Measurements from ENCODE around the gene ZIC5. TPM values are rescaled to one million over a fixed set of nuclear protein-coding genes. Genes with fewer than 3 reads are reported as not detected.
A peak's percentile ranks its signal among the peaks of the same experiment; 100 is the strongest.

ZIC5 gene
- total RNA-seq, 2 experiments from 2014 or later: not detected

DNA sequence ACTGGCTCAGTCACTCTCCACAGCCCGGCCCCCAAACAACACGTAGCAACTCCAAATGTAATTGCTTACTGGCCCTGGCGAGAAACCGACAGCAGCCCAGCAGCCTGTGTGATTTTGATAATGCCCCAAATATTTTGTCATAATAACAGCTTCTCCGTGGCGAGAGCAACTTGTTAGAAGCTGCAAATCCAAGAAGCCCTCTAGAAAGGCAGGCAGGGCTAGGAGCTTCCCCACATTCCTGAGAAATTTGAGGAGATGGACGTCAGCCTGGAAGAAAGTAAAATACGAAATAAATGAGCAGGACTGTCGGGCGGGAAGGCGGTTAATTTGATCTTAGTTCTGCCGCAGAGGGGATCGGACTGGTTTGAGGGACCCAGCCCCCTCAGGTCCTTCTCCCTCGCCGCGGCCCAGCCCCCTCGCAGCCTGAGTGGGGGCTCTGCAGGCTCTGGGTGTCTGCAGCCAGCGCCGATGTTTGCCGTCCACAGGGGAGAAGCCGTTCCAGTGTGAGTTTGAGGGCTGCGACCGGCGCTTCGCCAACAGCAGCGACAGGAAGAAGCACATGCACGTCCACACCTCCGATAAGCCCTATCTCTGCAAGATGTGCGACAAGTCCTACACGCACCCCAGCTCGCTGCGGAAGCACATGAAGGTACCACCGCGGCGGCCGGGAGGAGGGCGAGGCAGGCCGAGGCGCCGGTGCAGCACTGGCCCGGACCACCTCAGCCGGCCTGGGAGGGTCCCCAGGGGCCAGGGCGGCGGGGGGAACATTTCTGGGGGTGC is 13.1 kb upstream of the ZIC5 start:
- ChIA-PET POLR2A (interaction anchor here (0.7 to 1.2 kb wide), 2 partner anchors 9 to 10 kb away, joined by 3 read pairs; no protein-coding TSS in a partner anchor), CTCF (no interaction called here)
- Mint-ChIP-seq H3K4me3 (peak overlapping the region; percentile 35), H3K36me3 (ENCODE audit: low read depth) (peaks cover 21% of the 10 kb centered on the region), H3K9me3 (no peaks in the 10 kb centered on the region), H3K27me3 (peaks cover 68% of the 10 kb centered on the region), H3K4me1 (peaks cover 27% of the 10 kb centered on the region), H3K27ac (peak overlapping the region; percentile 70)
- no peak for DNase-seq

DNA sequence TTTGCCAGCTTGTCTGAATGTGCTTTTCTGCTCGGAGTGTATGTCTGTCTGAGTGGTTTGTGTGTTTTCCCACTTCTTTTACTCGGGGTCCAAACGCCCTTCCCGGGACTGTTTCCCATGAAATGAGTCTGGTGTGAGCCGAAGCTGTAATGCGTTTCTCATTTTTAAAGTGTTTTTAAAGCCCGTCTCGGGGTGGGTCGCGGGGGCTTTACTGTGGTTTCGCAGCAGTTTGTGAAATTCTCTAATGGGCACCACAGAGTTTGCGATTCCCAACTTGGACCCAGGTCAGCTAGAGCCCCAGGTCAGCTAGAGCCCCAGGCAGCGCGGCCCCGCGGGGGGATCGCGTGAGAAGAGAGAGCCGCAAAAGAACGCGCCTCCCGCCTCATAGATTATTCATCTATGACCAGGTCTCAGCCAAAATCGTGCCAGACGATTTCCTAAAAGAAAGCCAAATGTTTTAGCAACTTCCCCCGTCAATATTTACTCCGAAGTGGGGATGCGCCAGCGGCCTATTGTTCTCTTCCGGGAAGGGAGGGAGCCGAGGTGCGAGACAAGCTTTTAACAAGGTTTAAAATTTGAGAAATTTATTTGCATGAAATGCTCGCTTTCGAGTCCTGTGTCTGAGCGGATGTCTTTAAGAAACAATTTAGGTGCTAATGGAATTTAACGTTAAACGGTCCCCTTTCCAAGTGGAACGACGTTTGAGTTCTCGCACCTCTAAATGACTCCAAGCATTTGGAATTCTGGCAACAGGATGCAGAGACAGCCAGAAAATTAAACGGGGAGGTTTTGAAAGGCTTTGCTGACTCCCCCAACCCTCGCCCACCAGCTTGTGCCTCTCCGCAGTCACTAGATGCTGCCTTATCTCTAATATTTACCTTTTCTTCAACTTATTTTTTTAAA is 12.2 kb upstream of the ZIC5 start:
- ChIA-PET CTCF (no interaction called here), POLR2A (interaction anchor here (1.1 kb wide), 1 partner anchor 13 kb away, joined by 4 read pairs; no protein-coding TSS in a partner anchor)
- Mint-ChIP-seq H3K36me3 (ENCODE audit: low read depth) (peaks cover 25% of the 10 kb centered on the region), H3K4me1 (peaks cover 22% of the 10 kb centered on the region), H3K27me3 (peaks cover 65% of the 10 kb centered on the region), H3K27ac (peak overlapping the region; percentile 70), H3K9me3 (no peaks in the 10 kb centered on the region), H3K4me3 (peak overlapping the region; percentile 35)
- no peak for DNase-seq

DNA sequence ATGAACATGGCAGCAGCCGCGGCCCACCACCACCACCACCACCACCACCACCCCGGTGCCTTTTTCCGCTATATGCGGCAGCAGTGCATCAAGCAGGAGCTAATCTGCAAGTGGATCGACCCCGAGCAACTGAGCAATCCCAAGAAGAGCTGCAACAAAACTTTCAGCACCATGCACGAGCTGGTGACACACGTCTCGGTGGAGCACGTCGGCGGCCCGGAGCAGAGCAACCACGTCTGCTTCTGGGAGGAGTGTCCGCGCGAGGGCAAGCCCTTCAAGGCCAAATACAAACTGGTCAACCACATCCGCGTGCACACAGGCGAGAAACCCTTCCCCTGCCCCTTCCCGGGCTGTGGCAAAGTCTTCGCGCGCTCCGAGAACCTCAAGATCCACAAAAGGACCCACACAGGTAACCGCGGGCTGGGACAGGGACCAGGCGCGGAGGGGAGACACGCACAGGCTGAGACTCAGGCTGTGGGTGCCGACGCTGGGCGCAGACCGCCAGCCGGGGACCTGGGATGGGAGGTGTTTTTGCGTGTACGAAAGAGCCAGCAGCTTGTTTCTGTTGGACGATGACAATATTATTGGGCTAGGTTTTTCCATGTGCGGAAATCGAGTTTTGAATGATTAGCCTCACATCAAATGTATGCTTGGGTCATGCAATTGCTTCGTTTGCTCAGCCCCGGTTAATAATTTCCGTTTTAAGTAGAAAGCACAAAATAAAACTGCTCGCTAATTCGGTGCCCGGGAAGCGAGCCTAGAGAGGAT is 11.3 kb upstream of the ZIC5 start:
- POLR2A ChIA-PET: interaction anchor here (0.8 to 1.1 kb wide), 2 partner anchors 13 kb away, joined by 3 to 4 read pairs; no protein-coding TSS in a partner anchor
- no peaks in the 10 kb centered on the region for H3K9me3 Mint-ChIP-seq
- CTCF ChIA-PET: interaction anchor here (0.7 kb wide), 1 partner anchor 16 kb away, joined by 3 read pairs; no protein-coding TSS in a partner anchor
- DNase-seq: no peak
- peaks cover 26% of the 10 kb centered on the region for H3K36me3 Mint-ChIP-seq (ENCODE audit: low read depth)
- H3K4me1 Mint-ChIP-seq: peaks cover 25% of the 10 kb centered on the region
- H3K27me3 Mint-ChIP-seq: peaks cover 66% of the 10 kb centered on the region
- peak overlapping the region; percentile 70 for H3K27ac Mint-ChIP-seq
- peak overlapping the region; percentile 35 for H3K4me3 Mint-ChIP-seq

DNA sequence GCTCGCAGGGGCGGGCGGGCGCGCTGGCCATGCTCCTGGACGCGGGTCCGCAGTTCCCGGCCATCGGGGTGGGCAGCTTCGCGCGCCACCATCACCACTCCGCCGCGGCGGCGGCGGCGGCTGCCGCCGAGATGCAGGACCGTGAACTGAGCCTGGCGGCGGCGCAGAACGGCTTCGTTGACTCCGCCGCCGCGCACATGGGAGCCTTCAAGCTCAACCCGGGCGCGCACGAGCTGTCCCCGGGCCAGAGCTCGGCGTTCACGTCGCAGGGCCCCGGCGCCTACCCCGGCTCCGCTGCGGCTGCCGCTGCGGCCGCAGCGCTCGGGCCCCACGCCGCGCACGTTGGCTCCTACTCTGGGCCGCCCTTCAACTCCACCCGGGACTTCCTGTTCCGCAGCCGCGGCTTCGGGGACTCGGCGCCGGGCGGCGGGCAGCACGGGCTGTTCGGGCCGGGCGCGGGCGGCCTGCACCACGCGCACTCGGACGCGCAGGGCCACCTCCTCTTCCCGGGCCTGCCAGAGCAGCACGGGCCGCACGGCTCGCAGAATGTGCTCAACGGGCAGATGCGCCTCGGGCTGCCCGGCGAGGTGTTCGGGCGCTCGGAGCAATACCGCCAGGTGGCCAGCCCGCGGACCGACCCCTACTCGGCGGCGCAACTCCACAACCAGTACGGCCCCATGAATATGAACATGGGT is 10.6 kb upstream of the ZIC5 start:
- H3K9me3 Mint-ChIP-seq: no peaks in the 10 kb centered on the region
- CTCF ChIA-PET: interaction anchor here (0.7 kb wide), 1 partner anchor 15 kb away, joined by 3 read pairs; no protein-coding TSS in a partner anchor
- peaks cover 22% of the 10 kb centered on the region for H3K4me1 Mint-ChIP-seq
- POLR2A ChIA-PET: interaction anchor here (0.8 to 1.1 kb wide), 3 partner anchors 12 to 325 kb away, joined by 3 to 6 read pairs (median 4); no protein-coding TSS in a partner anchor
- no peak for DNase-seq
- H3K27me3 Mint-ChIP-seq: peaks cover 66% of the 10 kb centered on the region
- peaks cover 28% of the 10 kb centered on the region for H3K36me3 Mint-ChIP-seq (ENCODE audit: low read depth)
- H3K27ac Mint-ChIP-seq: no peak overlapping the region
- H3K4me3 Mint-ChIP-seq: no peak overlapping the region

DNA sequence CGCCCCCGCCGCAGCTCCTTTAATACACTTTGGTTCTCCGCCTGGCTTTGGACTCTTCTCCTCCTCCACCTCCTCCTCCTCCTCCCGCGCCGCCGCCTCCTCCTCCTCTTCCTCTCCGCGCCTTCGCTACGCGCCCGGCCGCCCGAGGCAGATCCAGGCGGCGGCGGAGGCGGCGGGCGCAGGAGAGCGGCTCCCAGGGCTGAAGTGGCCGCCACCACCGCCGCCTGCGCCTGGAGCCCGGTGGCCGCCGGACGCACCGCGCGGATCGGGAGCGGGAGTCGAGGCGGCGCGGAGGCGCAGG is 10.1 kb upstream of the ZIC5 start, which contains the start of gene ZIC2:
ZIC2 (plus strand) TSS at position 50 of the 301 bp plus-strand sequence. CDS start 281 bp downstream, outside the sequence.
- peaks cover 27% of the 10 kb centered on the region for H3K36me3 Mint-ChIP-seq (ENCODE audit: low read depth)
- H3K9me3 Mint-ChIP-seq: no peaks in the 10 kb centered on the region
- no peak for DNase-seq
- ChIA-PET CTCF (no interaction called here), POLR2A (interaction anchor here (0.9 to 1.1 kb wide), 3 partner anchors 20 to 324 kb away, joined by 3 to 6 read pairs (median 3); no protein-coding TSS in a partner anchor)
- H3K27me3 Mint-ChIP-seq: peaks cover 66% of the 10 kb centered on the region
- H3K4me1 Mint-ChIP-seq: peaks cover 20% of the 10 kb centered on the region
- no peak within 1 kb of the TSS for H3K27ac Mint-ChIP-seq
- H3K4me3 Mint-ChIP-seq: peak within 1 kb of the TSS; percentile 57

DNA sequence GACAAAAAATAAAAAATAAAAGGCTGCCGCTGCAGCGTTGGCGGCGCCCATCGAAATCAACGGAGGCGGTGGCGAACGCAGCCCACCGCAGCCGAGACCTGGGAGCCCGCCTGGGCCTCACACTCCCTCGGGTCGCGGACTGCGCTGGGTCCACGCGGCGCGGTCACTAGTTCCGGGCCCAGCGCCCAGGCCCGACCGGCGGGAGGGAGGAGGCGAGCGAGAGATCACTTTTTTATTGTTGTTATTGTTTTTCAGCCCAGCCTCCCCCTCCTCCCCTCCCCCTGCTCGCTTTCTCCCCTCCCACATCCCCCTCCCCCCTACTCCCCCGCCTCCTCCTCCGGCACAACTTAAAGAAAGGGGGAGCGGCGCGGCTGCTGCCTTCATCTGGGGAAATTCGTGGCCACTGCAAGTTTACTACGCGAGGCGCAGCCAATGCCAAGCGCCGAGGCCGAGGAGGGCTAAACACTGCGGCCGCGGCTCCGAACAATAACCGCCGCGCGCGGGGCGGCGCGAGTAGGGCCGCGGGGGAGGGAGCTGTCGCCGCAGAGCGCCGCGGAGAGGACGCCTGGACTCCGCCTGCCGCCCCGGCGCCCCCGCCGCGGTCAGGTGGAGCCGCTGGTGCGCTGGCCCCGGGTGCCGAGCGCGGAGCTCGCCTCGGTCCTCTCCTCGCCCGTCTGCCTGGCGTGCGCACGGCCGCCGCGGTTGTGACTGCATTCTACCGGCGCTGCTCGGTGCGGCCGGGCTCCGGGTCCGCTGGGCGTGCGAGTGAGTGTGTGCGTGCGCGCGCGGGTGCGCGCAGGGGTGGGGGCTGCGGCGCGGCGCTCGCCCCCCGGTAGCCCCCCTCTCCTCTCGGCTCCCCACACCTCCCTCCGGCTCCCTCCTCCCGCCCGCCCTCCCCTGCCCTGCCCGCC is 9.5 kb upstream of the ZIC5 start:
- Mint-ChIP-seq H3K27ac (no peak overlapping the region), H3K9me3 (no peaks in the 10 kb centered on the region), H3K4me1 (peaks cover 19% of the 10 kb centered on the region), H3K36me3 (ENCODE audit: low read depth) (peaks cover 25% of the 10 kb centered on the region), H3K27me3 (peaks cover 67% of the 10 kb centered on the region), H3K4me3 (peak overlapping the region; percentile 57)
- CTCF ChIA-PET: no interaction called here
- POLR2A ChIA-PET: interaction anchor here (0.9 to 1.1 kb wide), 3 partner anchors 21 to 324 kb away, joined by 3 to 6 read pairs (median 3); no protein-coding TSS in a partner anchor
- DNase-seq: peak; percentile 15

DNA sequence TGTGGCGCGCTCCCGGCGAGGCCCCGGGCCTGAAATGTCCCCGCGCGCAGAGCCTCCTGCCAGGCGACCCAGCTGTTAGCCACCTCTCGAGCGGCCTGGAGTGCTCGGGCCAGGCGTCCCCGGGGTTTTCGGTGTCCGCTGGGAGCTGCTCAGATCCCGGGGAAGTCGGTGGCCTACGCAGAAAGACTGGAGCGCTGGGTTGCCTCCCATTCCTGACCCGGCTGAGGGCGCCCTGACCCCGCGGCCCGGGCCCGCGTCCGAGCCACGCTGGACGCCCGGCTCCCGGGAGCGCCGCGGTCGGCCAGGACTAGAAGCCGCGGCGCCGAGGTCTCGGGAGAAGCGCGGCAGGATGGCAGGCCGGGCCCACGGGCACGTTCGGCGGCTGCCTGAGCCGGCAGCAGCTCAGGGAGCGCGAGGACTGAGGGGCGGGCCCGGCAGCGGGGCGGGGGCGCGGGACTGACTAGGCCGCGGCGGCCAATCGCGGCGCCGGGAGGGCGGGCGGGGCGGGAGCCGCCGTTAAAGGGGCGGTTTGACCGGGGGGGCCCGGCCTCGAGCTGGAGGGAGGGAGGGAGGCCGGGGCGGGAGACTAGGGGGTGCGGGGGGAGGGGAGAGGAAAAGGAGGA is 8.7 kb upstream of the ZIC5 start:
- peaks cover 22% of the 10 kb centered on the region for H3K36me3 Mint-ChIP-seq (ENCODE audit: low read depth)
- H3K4me3 Mint-ChIP-seq: no peak overlapping the region
- H3K4me1 Mint-ChIP-seq: peaks cover 16% of the 10 kb centered on the region
- H3K9me3 Mint-ChIP-seq: no peaks in the 10 kb centered on the region
- POLR2A ChIA-PET: no interaction called here
- no peak overlapping the region for H3K27ac Mint-ChIP-seq
- DNase-seq: peak; percentile 51
- H3K27me3 Mint-ChIP-seq: peaks cover 68% of the 10 kb centered on the region
- CTCF ChIA-PET: no interaction called here

DNA sequence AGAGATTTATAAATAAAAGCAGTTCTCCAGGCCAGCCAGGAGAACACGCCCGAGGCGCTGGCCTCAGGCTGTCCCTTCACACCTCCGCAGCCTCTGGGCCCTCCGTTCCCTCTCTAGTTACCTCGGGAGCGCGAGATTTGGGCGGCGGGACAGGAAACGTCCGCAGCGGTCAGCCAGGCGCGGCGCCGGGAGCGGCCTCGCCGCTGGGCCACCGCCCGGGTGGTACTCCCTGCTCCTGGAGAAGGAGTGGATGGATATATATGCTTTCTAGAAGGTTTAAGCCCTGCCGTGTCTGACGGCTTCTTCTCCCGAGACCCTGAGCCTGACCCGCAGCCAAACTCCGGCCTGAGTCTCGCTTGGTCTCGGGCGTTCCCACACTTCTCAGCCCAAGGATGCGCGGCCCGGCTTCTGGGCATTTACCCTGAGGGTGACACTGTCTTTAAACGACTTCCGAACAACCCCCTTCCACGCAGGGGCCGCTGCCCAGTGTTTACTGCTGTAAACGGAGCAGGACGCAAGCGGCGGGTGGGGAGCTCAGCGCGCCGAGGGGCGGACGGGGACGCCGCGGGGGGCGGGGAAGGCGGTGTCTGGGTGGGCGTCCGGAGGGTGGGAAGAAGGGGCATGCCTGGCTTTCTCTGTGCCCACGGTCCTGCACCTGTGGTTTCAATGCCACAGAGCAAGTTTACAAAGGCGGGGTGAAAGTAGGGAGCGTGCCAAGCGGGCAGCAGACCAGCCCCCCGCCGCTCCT is 8.1 kb upstream of the ZIC5 start:
- H3K36me3 Mint-ChIP-seq (ENCODE audit: low read depth): peaks cover 22% of the 10 kb centered on the region
- ChIA-PET POLR2A (no interaction called here), CTCF (interaction anchor here (1.0 kb wide), 1 partner anchor 322 kb away, joined by 3 read pairs; no protein-coding TSS in a partner anchor)
- peaks cover 16% of the 10 kb centered on the region for H3K4me1 Mint-ChIP-seq
- peaks cover 72% of the 10 kb centered on the region for H3K27me3 Mint-ChIP-seq
- no peak for DNase-seq
- no peaks in the 10 kb centered on the region for H3K9me3 Mint-ChIP-seq
- peak overlapping the region; percentile 10 for H3K4me3 Mint-ChIP-seq
- no peak overlapping the region for H3K27ac Mint-ChIP-seq

DNA sequence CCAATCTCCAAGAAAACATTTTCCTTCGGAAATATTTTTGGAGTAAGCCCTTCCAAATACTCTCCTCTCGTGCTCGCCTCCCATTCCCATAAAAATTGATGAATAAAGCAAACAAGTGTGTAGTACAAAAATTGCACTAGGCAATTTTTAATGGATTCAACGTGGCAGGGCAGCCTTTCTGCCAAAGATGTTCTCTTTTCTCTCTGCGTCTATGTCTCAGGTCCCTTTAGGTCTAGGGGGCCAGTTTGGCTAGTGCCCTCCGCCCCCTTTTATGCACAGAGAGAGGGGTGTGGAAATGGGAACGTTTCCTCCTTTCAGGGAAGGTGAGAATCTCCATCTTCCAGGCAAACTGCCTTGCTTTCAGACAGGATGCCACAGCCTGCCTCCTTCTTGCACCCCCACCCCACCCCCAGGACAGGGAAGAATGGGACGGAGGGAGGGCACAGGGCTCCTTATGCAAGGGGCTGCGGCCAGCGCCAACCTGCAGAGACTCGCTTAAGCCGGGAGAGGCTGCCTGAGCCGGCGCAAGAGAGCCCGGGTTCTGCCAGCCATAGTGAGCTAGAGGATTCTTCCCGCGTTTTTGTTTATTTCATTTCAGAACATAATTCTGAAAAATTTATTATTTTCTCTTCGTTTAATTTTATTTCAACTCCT is 7.4 kb upstream of the ZIC5 start:
- peaks cover 15% of the 10 kb centered on the region for H3K36me3 Mint-ChIP-seq (ENCODE audit: low read depth)
- POLR2A ChIA-PET: no interaction called here
- H3K4me3 Mint-ChIP-seq: no peak overlapping the region
- no peaks in the 10 kb centered on the region for H3K9me3 Mint-ChIP-seq
- DNase-seq: no peak
- peaks cover 12% of the 10 kb centered on the region for H3K4me1 Mint-ChIP-seq
- peak overlapping the region; percentile 34 for H3K27ac Mint-ChIP-seq
- CTCF ChIA-PET: interaction anchor here (1.0 kb wide), 1 partner anchor 321 kb away, joined by 3 read pairs; no protein-coding TSS in a partner anchor
- H3K27me3 Mint-ChIP-seq: peaks cover 72% of the 10 kb centered on the region
